ENCODE results near the gene ZRANB2.

Gene ZRANB2

GRCh38 chr1:71027991-71028390 is 52.8 kb downstream of the ZRANB2 start:
- DNase-seq, result no peak

- DNase-seq, result no peak
Measured at GRCh38 chr1:71026093-71026492, 54.7 kb downstream of the ZRANB2 start.

GRCh38 chr1:71023515-71023914 is 57.3 kb downstream of the ZRANB2 start:
- no peak for DNase-seq

GRCh38 chr1:71019233-71019969 is 61.4 kb downstream of the ZRANB2 start:
- DNase-seq, result no peak

GRCh38 chr1:71018791-71019190 is 62.0 kb downstream of the ZRANB2 start:
- no peak for DNase-seq

- no peak for DNase-seq
Measured at GRCh38 chr1:71015745-71016144, 65.1 kb downstream of the ZRANB2 start.

- DNase-seq, result no peak
Measured at GRCh38 chr1:71014178-71014579, 66.7 kb downstream of the ZRANB2 start.

Measured in NCI-H1694 treated with DMSO at 0.1 percent for 48 hours (cell line).